Sigmoid colon (tissue), 7 donors: ENCODE measurements around the gene NBAS. TPM values are rescaled to one million over a fixed set of nuclear protein-coding genes. Genes with fewer than 3 reads are reported as not detected.

Experiments
- DNase-seq: peaks from one replicate; pipeline ENCODE4 v3.0.0-alpha.2; 2019
- H3K27ac ChIP-seq, 4 donors: fragments of 200-600 bp; sonication (generic); one replicate each; pipeline ENCODE4 v1.5.1; 2016 to 2019; ENCODE audit warnings: mild to moderate bottlenecking in 1 of 4
- H3K27me3 ChIP-seq, 3 donors: fragments of 200-600 bp; sonication (generic); one replicate each; pipeline ENCODE4 v1.5.1; 2019; ENCODE audit warnings: mild to moderate bottlenecking in 1 of 3
- H3K36me3 ChIP-seq, 4 donors: fragments of 200-600 bp; sonication (generic); one replicate each; pipeline ENCODE4 v1.5.1; 2016 to 2019
- H3K4me1 ChIP-seq, 4 donors: fragments of 200-600 bp; sonication (generic); one replicate each; pipeline ENCODE4 v1.5.1; 2017 to 2019
- H3K4me3 ChIP-seq, 4 donors: fragments of 200-600 bp; sonication (generic); one replicate each; pipeline ENCODE4 v1.5.1; 2017 to 2019; ENCODE audit warnings: mild to moderate bottlenecking in 2 of 4, moderate library complexity in 1 of 4
- H3K9me3 ChIP-seq, 4 donors: fragments of 200-600 bp in 3 of 4; sonication (generic) in 3 of 4; one replicate each; pipeline versions ENCODE4 v1.5.1 to v1.6.1; 2013 to 2019
- CTCF ChIP-seq, 4 experiments: fragments of 450-650 bp in 3 of 4; fragments of 200-600 bp in 1 of 4; IDR thresholded peaks; one replicate each; pipeline ENCODE4 v1.5.1; 2016 to 2019; ENCODE audit warnings: antibody characterized with exemption in 4 of 4, mild to moderate bottlenecking in 3 of 4, moderate library complexity in 2 of 4
- EP300 ChIP-seq, 4 donors: sonication (generic); formaldehyde crosslinking; IDR thresholded peaks; one replicate each; pipeline ENCODE4 v1.6.1; 2017; ENCODE audit warnings: antibody characterized with exemption in 4 of 4
- POLR2A ChIP-seq, 2 donors: fragments of 450-650 bp; IDR thresholded peaks; one replicate each; pipeline ENCODE4 v1.6.1; 2016; ENCODE audit warnings: antibody characterized with exemption in 2 of 2, mild to moderate bottlenecking in 2 of 2, moderate library complexity in 2 of 2
- POLR2AphosphoS5 ChIP-seq, 4 donors: sonication (generic); formaldehyde crosslinking; IDR thresholded peaks; one replicate each; pipeline ENCODE4 v1.6.1; 2017; ENCODE audit warnings: antibody characterized with exemption in 4 of 4
- WGBS, 2 donors: extraction: QIAGEN DNeasy Blood & Tissue Kit; methylation state at CpG; one replicate each; pipeline ENCODE4 v1.1.7; 2013; 5-methylcytosine and 5-hydroxymethylcytosine counted together
- intact Hi-C: fragments of 100-400 bp; cut with DNase I; formaldehyde crosslinking; loops from one replicate; pipeline ENCODE4 v1.15.1; 2023
- polyA plus RNA-seq, 3 donors: library from polyadenylated mRNA; stranded (reverse); fragments of 200-250 nt; gene quantifications; one replicate each; pipeline ENCODE4 v1.2.3, GENCODE V29; 2013
- total RNA-seq, 4 donors: library from RNA; depleted of rRNA; stranded (reverse); fragments of >200 nt; gene quantifications; one replicate each; pipeline ENCODE4 v1.1.0, GENCODE V29; 2016
- donor health status: healthy with polysubstance abuse.
- donor health status: Bipolar disorder and iron deficiency.
- donor health status: healthy.

The NBAS gene
- total and polyA plus RNA-seq, 7 donors: 3.9 to 53.2 (median 41.9) TPM

DNA sequence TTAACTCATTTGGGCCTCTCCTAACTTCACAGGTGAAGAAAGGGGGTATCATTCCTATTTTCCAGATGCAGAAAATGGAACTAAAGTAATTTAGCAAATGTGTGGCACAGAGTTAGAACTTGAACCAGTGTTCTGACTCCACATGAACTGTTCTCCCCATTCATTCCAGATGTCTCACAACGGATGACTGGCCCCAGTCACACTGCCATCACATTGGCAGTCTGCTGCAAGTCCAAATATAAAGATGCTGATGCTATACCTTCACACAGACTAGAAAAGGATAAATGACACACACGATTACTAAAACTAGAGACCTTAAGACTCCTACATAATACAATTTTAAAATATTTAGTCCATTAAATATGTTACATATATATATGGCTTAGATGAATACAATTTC, 195.7 kb downstream of the NBAS start:
- WGBS, 2 donors: 67 to 74% methylated on average over 2 of the region's 2 CpGs

GRCh38 chr2:15364561-15364960, 196.6 kb downstream of the NBAS start:
- no peaks in the 10 kb centered on the region for H3K27me3 ChIP-seq
- H3K4me3 ChIP-seq: no peak overlapping the region
- H3K9me3 ChIP-seq: no peaks in the 10 kb centered on the region
- no peak for TF ChIP-seq POLR2A (IDR thresholded peaks at IDR 0.05)
- TF ChIP-seq POLR2AphosphoS5 (IDR thresholded peaks at IDR 0.05): no peak
- TF ChIP-seq CTCF (IDR thresholded peaks at IDR 0.05): no peak
- no peak for TF ChIP-seq EP300 (IDR thresholded peaks at IDR 0.05)
- WGBS, 2 donors: 97 to 99% methylated on average over 2 of the region's 2 CpGs
- no peaks in the 10 kb centered on the region for H3K4me1 ChIP-seq
- DNase-seq: no peak
- intact Hi-C loops: no loop called here
- H3K27ac ChIP-seq: no peak overlapping the region
- H3K36me3 ChIP-seq: peaks cover 0 to 23% (median 8%) of the 10 kb centered on the region in 4 donors

More for the DNA sequence above, 195.7 kb downstream of the NBAS start:
- Histone ChIP-seq H3K36me3 (peaks cover 0 to 23% (median 8%) of the 10 kb centered on the region in 4 donors), H3K4me1 (no peaks in the 10 kb centered on the region), H3K9me3 (no peaks in the 10 kb centered on the region), H3K4me3 (no peak overlapping the region), H3K27ac (no peak overlapping the region), H3K27me3 (no peaks in the 10 kb centered on the region)
- intact Hi-C loops: no loop called here
- no peak for DNase-seq
- TF ChIP-seq EP300 (IDR thresholded peaks at IDR 0.05) (no peak), POLR2AphosphoS5 (IDR thresholded peaks at IDR 0.05) (no peak), CTCF (IDR thresholded peaks at IDR 0.05) (no peak), POLR2A (IDR thresholded peaks at IDR 0.05) (no peak)

DNA sequence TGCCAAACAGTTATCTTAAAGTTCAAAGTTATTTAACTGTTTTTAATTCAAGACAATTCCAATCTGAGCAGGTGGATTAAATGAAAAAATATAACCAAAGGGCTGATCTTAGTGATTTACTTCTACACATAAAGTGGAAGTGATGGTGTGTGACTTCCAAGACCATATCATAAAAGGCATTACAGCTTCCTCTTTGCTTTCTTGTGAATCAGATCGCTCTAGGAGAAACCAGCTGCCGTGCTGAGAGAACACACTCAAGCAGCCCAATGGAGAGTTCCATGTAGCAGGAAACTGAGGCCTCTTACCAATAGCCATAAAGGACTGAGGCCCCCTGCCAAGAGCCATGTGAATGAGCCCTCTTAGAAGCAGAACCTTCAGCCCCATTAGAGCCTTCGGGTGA, 197.4 kb downstream of the NBAS start:
- Histone ChIP-seq H3K4me1 (no peaks in the 10 kb centered on the region), H3K9me3 (no peaks in the 10 kb centered on the region), H3K36me3 (peaks cover 0 to 23% (median 8%) of the 10 kb centered on the region in 4 donors), H3K4me3 (no peak overlapping the region), H3K27ac (no peak overlapping the region), H3K27me3 (no peaks in the 10 kb centered on the region)
- no peak for DNase-seq
- 86 to 94% methylated on average over 3 of the region's 3 CpGs for WGBS, 2 donors
- intact Hi-C loops: no loop called here
- TF ChIP-seq POLR2AphosphoS5 (IDR thresholded peaks at IDR 0.05) (no peak), POLR2A (IDR thresholded peaks at IDR 0.05) (no peak), EP300 (IDR thresholded peaks at IDR 0.05) (no peak), CTCF (IDR thresholded peaks at IDR 0.05) (no peak)

DNA sequence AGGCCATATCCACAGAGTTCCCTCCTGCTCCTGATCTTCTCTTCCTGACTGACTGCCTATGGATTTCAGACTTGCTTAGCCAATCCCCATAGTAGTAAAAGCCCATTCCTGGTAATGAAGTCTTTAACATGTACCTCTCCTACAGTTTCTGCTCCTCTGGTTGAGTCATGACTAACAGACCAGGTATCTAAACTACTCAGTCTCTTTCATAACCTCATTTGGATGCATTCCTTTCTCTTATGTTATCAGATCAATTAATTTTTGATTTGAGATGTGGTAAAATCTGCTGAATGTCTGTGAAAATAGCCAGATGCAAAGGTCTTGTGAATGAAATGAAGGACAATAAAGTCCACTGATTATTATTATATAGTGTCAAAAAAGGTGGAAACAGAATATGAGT, 198.0 kb downstream of the NBAS start:
- intact Hi-C loops: no loop called here
- H3K27me3 ChIP-seq: no peaks in the 10 kb centered on the region
- DNase-seq: no peak
- H3K9me3 ChIP-seq: no peaks in the 10 kb centered on the region
- H3K27ac ChIP-seq: no peak overlapping the region
- TF ChIP-seq EP300 (IDR thresholded peaks at IDR 0.05): no peak
- no peak for TF ChIP-seq POLR2AphosphoS5 (IDR thresholded peaks at IDR 0.05)
- no peak for TF ChIP-seq POLR2A (IDR thresholded peaks at IDR 0.05)
- TF ChIP-seq CTCF (IDR thresholded peaks at IDR 0.05): no peak
- no peak overlapping the region for H3K4me3 ChIP-seq
- H3K4me1 ChIP-seq: no peaks in the 10 kb centered on the region
- H3K36me3 ChIP-seq: peaks cover 0 to 23% (median 8%) of the 10 kb centered on the region in 4 donors
